SK-N-MC (cell line): Measurements from ENCODE around the gene PRIM1.

Source experiments
- EZH2 ChIP-seq: fragments of 200-600 bp; sonication (generic); IDR thresholded peaks from one replicate; pipeline ENCODE4 v1.6.1; 2017; ENCODE audit warnings: antibody characterized with exemption
- FOXP2 ChIP-seq: optimal IDR thresholded peaks from 2 replicates; pipeline ENCODE3; 2011; ENCODE audit warnings: mild to moderate bottlenecking, moderate library complexity; ENCODE audit not compliant: insufficient read depth; ENCODE audit errors: extremely low read length, control extremely low read depth
- POLR2AphosphoS5 ChIP-seq: IDR thresholded peaks from 2 replicates; pipeline ENCODE4 v1.6.1; 2012; ENCODE audit warnings: mild to moderate bottlenecking, low read depth, low read length, borderline replicate concordance

DNA sequence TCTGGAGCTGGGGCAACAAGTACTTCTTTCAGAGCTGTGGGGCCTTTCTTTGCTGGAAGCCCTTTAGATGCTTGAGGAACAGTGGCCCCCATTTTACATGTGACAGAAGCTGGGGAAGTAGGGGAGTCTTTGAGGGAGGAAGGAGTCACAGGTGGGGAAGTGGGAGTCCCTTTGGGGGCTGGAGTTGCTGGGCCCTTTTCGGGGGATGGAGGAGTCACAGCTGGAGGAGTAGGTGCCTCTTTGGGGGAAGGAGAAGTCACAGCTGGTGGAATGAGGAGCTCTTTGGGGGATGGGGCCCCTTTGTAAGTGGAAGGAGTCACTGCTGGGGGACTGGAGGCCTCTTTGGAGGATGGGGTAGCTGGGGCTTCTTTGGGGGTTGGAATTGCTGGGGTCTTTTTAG lies 35.7 kb downstream of the PRIM1 start:
- TF ChIP-seq EZH2 (no peak), POLR2AphosphoS5 (no peak), FOXP2 (no peak)
